Measurements from ENCODE around the gene DKK3.

Gene DKK3

DNA sequence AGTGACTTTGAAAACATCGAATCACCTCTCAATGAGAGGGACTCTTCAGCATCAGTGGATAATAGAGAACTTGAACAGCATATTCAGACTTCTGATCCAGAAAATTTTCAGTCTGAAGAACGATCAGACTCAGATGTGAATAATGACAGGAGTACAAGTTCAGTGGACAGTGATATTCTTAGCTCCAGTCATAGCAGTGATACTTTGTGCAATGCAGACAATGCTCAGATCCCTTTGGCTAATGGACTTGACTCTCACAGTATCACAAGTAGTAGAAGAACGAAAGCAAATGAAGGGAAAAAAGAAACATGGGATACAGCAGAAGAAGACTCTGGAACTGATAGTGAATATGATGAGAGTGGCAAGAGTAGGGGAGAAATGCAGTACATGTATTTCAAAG, 65.8 kb downstream of the DKK3 start:
- no peak overlapping the region for H3K4me3 ChIP-seq (ENCODE audit: low read depth, low read length)
- CTCF ChIA-PET: interaction anchor here (1.3 to 6.0 kb wide), 3 partner anchors 11 to 64 kb away, joined by 3 to 42 read pairs (median 7); no protein-coding TSS in a partner anchor
- TF ChIP-seq, protein P1, sequence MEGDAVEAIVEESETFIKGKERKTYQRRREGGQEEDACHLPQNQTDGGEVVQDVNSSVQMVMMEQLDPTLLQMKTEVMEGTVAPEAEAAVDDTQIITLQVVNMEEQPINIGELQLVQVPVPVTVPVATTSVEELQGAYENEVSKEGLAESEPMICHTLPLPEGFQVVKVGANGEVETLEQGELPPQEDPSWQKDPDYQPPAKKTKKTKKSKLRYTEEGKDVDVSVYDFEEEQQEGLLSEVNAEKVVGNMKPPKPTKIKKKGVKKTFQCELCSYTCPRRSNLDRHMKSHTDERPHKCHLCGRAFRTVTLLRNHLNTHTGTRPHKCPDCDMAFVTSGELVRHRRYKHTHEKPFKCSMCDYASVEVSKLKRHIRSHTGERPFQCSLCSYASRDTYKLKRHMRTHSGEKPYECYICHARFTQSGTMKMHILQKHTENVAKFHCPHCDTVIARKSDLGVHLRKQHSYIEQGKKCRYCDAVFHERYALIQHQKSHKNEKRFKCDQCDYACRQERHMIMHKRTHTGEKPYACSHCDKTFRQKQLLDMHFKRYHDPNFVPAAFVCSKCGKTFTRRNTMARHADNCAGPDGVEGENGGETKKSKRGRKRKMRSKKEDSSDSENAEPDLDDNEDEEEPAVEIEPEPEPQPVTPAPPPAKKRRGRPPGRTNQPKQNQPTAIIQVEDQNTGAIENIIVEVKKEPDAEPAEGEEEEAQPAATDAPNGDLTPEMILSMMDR (IDR thresholded peaks at IDR 0.05; ENCODE audit: insufficient read depth, low read length, missing control alignments): no peak
- DNase-seq (ENCODE audit: low read depth, low spot score): no peak
- POLR2A ChIA-PET: no interaction called here

DNA sequence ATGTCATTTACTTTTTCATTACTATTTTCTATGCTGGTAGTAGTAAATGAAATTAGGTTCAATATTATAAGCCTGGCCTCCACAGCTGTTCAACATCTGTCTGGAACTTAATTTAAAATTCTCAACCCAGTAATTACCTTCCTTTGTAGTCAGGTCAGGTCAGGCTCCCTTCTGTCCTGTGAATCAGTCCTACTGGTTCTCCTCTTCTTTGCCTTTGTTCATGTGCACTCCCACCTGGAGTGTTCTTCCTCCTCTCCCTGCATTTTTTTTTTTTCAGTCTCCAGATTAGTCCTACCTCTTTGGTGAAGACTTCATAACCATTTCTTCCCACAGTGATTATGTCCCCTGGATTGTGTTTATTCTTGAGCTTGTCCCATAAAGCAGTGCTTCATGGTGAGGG, 67.9 kb downstream of the DKK3 start:
- DNase-seq (ENCODE audit: low read depth, low spot score): no peak
- no peak overlapping the region for H3K4me3 ChIP-seq (ENCODE audit: low read depth, low read length)
- ChIA-PET CTCF (interaction anchor here (1.0 to 2.0 kb wide), 4 partner anchors 9 to 341 kb away, joined by 3 to 8 read pairs (median 3); no protein-coding TSS in a partner anchor), POLR2A (no interaction called here)
- TF ChIP-seq, protein P1 (IDR thresholded peaks at IDR 0.05; ENCODE audit: insufficient read depth, low read length, missing control alignments): no peak

DNA sequence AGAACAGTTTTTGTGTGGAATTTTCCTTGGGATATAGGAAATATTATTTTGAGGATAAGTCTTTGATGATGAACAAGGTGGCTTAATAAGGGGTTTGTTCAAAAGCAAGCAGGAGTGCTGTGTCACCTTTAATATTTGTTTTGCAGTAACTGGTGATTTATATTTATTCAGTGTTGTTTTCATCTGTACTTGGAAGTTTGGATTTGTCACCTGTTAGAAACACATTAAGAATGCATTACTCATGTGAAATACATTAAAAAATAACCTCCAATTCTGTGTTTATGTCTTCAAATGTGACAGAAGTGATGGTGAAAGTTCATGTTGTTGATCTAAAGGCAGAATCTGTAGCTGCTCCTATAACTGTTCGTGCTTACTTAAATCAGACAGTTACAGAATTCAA, 70.5 kb downstream of the DKK3 start:
- TF ChIP-seq, protein P1 (IDR thresholded peaks at IDR 0.05; ENCODE audit: insufficient read depth, low read length, missing control alignments): no peak
- H3K4me3 ChIP-seq (ENCODE audit: low read depth, low read length): no peak overlapping the region
- CTCF ChIA-PET: interaction anchor here (0.8 to 1.4 kb wide), 4 partner anchors 9 to 150 kb away, joined by 3 to 7 read pairs (median 6); no protein-coding TSS in a partner anchor
- no peak for DNase-seq (ENCODE audit: low read depth, low spot score)
- POLR2A ChIA-PET: no interaction called here

DNA sequence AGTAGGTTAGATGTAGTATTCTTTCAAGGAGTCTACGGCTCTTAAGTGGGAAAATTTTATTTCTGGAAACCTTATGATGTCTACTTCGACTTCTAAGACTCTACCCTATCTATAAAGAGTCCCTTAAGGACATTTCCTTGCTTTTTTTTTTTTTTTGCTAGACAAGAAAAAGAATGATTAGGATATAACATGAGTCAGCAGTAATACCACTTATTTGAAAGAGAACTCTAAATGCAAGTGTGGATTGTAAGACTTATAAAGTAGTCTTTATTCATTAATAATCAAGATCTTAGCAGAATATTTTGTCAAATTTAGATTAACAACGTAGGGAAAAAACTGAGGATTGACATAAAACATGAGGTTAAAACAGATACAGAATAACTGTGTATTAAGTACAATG, 71.0 kb downstream of the DKK3 start:
- CTCF ChIA-PET: no interaction called here

DNA sequence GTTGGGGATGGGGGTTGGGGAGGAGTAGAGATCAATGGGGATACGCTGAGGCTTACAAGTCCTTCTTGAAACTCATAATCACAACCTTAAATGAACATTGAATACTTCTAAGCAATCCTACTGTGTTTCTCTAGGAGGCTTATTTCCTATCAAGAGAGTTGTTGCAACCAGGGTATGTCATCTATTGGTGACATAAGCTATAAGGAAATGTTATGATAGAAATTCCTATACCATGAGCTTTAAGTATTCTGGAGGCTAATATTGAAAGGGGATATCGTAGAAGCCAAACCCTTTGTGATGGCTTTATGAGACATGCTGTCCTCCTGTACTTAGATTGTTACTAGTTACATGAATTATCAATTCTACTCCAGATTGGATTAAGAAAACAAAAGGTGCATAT, 72.9 kb downstream of the DKK3 start:
- TF ChIP-seq, protein P1 (IDR thresholded peaks at IDR 0.05; ENCODE audit: insufficient read depth, low read length, missing control alignments): no peak
- DNase-seq (ENCODE audit: low read depth, low spot score): no peak
- POLR2A ChIA-PET: no interaction called here
- CTCF ChIA-PET: interaction anchor here (0.8 to 2.2 kb wide), 6 partner anchors 12 to 347 kb away, joined by 3 to 12 read pairs (median 5); no protein-coding TSS in a partner anchor
- H3K4me3 ChIP-seq (ENCODE audit: low read depth, low read length): no peak overlapping the region

More for the DNA sequence above, 71.0 kb downstream of the DKK3 start:
- POLR2A ChIA-PET: no interaction called here
- no peak overlapping the region for H3K4me3 ChIP-seq (ENCODE audit: low read depth, low read length)
- TF ChIP-seq, protein P1 (IDR thresholded peaks at IDR 0.05; ENCODE audit: insufficient read depth, low read length, missing control alignments): no peak
- no peak for DNase-seq (ENCODE audit: low read depth, low spot score)

DNA sequence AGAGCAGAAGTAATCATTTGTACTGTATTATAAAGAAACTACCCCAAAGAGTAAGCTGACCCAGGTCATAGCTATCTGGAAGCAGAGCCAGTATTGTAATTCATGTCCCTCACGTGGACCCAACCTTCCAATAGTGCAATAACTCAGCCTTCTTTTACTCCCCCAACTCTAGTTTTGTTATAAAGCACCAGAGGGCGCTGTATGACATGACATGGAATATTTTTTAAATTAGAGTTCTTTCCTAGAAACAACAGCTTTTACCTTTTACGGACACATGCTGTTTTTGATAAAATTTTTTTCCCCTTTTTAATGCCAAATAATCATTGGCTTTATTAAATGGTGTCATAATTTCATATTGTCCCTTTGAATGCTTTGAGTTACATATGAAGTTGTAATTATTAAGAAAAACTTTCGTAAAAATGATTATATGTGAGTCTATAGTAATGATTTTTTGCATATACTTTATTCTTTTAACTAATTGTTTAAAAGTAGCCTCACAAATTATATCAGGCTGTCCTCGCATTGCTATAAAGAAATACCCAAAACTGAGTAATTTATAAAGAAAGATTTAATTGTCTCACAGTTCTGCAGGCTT, 76.9 kb downstream of the DKK3 start:
- TF ChIP-seq, protein P1 (IDR thresholded peaks at IDR 0.05; ENCODE audit: insufficient read depth, low read length, missing control alignments): peak; percentile 40
- POLR2A ChIA-PET: no interaction called here
- DNase-seq (ENCODE audit: low read depth, low spot score): no peak
- H3K4me3 ChIP-seq (ENCODE audit: low read depth, low read length): no peak overlapping the region
- CTCF ChIA-PET: interaction anchor here (0.7 to 2.6 kb wide), 39 partner anchors 9 to 350 kb away, joined by 3 to 101 read pairs (median 4); partner anchors contain the start of gene DKK3

All from AG04449 (cell line).